Lung (tissue), 12 donors: ENCODE data around the gene NR2C2. TPM values are rescaled to one million over a fixed set of nuclear protein-coding genes. Genes with fewer than 3 reads are reported as not detected.
A peak's percentile ranks its signal among the peaks of the same experiment; 100 is the strongest.

Experiments used
- ATAC-seq: fragments of 200-7000 bp; cut with Tn5 transposase; one replicate; pipeline ENCODE4 v1.9.1; 2020; ENCODE audit warnings: moderate number of reproducible peaks; ENCODE audit not compliant: insufficient read depth, low FRiP score
- DNase-seq, 3 donors: peaks; one replicate each; pipeline ENCODE4 v3.0.0-alpha.2; 2013 to 2017
- H3K27ac ChIP-seq, 2 donors: one replicate each; pipeline ENCODE4 v1.5.1; 2013; ENCODE audit warnings: mild to moderate bottlenecking in 2 of 2, moderate library complexity in 2 of 2, control low read depth in 1 of 2, inconsistent platforms in 1 of 2, low read depth in 1 of 2, low read length in 1 of 2
- H3K27me3 ChIP-seq, 3 donors: one replicate each; pipeline ENCODE4 v1.5.1; 2013; ENCODE audit warnings: low read length in 2 of 3; ENCODE audit not compliant: control insufficient read depth in 3 of 3, insufficient read depth in 3 of 3
- H3K36me3 ChIP-seq, 4 donors: one replicate each; pipeline ENCODE4 v1.5.1; 2013; ENCODE audit warnings: low read length in 4 of 4, mild to moderate bottlenecking in 1 of 4, moderate library complexity in 1 of 4; ENCODE audit not compliant: control insufficient read depth in 4 of 4, insufficient read depth in 4 of 4
- H3K4me1 ChIP-seq, 5 donors: one replicate each; pipeline ENCODE4 v1.5.1; 2013; ENCODE audit warnings: low read length in 5 of 5, mild to moderate bottlenecking in 2 of 5, moderate library complexity in 1 of 5; ENCODE audit not compliant: control insufficient read depth in 5 of 5, insufficient read depth in 5 of 5
- H3K4me3 ChIP-seq: one replicate; pipeline ENCODE4 v1.5.1; 2013; ENCODE audit warnings: mild to moderate bottlenecking, control low read depth, moderate library complexity
- H3K9ac ChIP-seq, 2 donors: one replicate each; pipeline ENCODE4 v1.5.1; 2013; ENCODE audit warnings: low read length in 2 of 2, control low read depth in 1 of 2; ENCODE audit not compliant: insufficient read depth in 1 of 2
- H3K9me3 ChIP-seq, 4 donors: one replicate each; pipeline ENCODE4 v1.5.1; 2013; ENCODE audit warnings: low read length in 3 of 4, mild to moderate bottlenecking in 1 of 4, moderate library complexity in 1 of 4; ENCODE audit not compliant: control insufficient read depth in 4 of 4, insufficient read depth in 3 of 4
- CTCF ChIP-seq: IDR thresholded peaks from 2 replicates; pipeline ENCODE4 v1.5.1; 2012; ENCODE audit warnings: mild to moderate bottlenecking; ENCODE audit errors: control extremely low read depth, extremely low read depth
- WGBS, 2 donors: extraction: QIAGEN DNeasy Blood & Tissue Kit; methylation state at CpG; one replicate each; pipeline ENCODE4 v1.1.7; 2013; 5-methylcytosine and 5-hydroxymethylcytosine counted together
- polyA plus RNA-seq, 2 donors: library from polyadenylated mRNA; stranded (reverse); fragments of 200-250 nt; gene quantifications; one replicate each; pipeline ENCODE4 v1.2.1, GENCODE V29; 2013
- total RNA-seq, 2 donors: library from RNA; depleted of rRNA in 1 of 2; stranded (reverse); fragments of >200 nt in 1 of 2; gene quantifications; one replicate each; pipeline ENCODE4 v1.2.1, GENCODE V29; 2014 to 2021
- donor health status: control.
- donor health status: control.
- donor health status: Bipolar disorder and iron deficiency.
- donor health status: healthy.
- donor health status: DM: yes; HTN: yes; CAD: no.

The NR2C2 gene
- total and polyA plus RNA-seq, 4 donors, result 9.2 to 71.0 (median 24.8) TPM

- H3K9ac ChIP-seq, result peak overlapping the region in 1 of 2 donors; percentile 96
- H3K9me3 ChIP-seq, result no peaks in the 10 kb centered on the region
- TF ChIP-seq CTCF, result no peak
- H3K4me3 ChIP-seq, result no peak overlapping the region
- WGBS, 2 donors, result 51 to 63% methylated on average over 2 of the region's 2 CpGs
- DNase-seq (peak in 2 of 3 donors; percentile 6 to 34), ATAC-seq (no peak)
- H3K27me3 ChIP-seq, result no peaks in the 10 kb centered on the region
- H3K36me3 ChIP-seq, result peaks cover 0 to 8% (median 6%) of the 10 kb centered on the region in 4 donors
- H3K4me1 ChIP-seq, result peaks cover 3 to 34% (median 7%) of the 10 kb centered on the region in 5 donors
- no peak overlapping the region for H3K27ac ChIP-seq
These were observed 2.9 kb downstream of the NR2C2 start for GRCh38 chr3:14950274-14950673.

GRCh38 chr3:14957153-14957552, 9.8 kb downstream of the NR2C2 start:
- Histone ChIP-seq H3K4me1 (peaks cover 0 to 18% (median 3%) of the 10 kb centered on the region in 5 donors), H3K27me3 (no peaks in the 10 kb centered on the region), H3K36me3 (peaks cover 0 to 4% (median 0%) of the 10 kb centered on the region in 4 donors), H3K9me3 (no peaks in the 10 kb centered on the region), H3K9ac (no peak overlapping the region), H3K27ac (no peak overlapping the region), H3K4me3 (no peak overlapping the region)
- no peak for TF ChIP-seq CTCF
- 95 to 100% methylated on average over 1 of the region's 1 CpG for WGBS, 2 donors
- DNase-seq (no peak), ATAC-seq (no peak)

- ATAC-seq, result no peak
- no peak overlapping the region for H3K9ac ChIP-seq
- H3K4me1 ChIP-seq, result peaks cover 0 to 18% (median 0%) of the 10 kb centered on the region in 5 donors
- H3K4me3 ChIP-seq, result no peak overlapping the region
- TF ChIP-seq CTCF, result no peak
- no peaks in the 10 kb centered on the region for H3K27me3 ChIP-seq
- WGBS, 2 donors, result 32 to 41% methylated on average over 1 of the region's 1 CpG
- H3K27ac ChIP-seq, result no peak overlapping the region
- H3K9me3 ChIP-seq, result no peaks in the 10 kb centered on the region
- DNase-seq, result no peak
- peaks cover 0 to 4% (median 0%) of the 10 kb centered on the region in 4 donors for H3K36me3 ChIP-seq
These were observed 10.5 kb downstream of the NR2C2 start for GRCh38 chr3:14957925-14958324.

- Histone ChIP-seq H3K27ac (no peak overlapping the region), H3K4me3 (no peak overlapping the region), H3K9me3 (no peaks in the 10 kb centered on the region), H3K4me1 (peaks cover 0 to 18% (median 0%) of the 10 kb centered on the region in 5 donors), H3K9ac (no peak overlapping the region), H3K36me3 (peaks cover 0 to 4% (median 0%) of the 10 kb centered on the region in 4 donors), H3K27me3 (no peaks in the 10 kb centered on the region)
- ATAC-seq (no peak), DNase-seq (peak in 1 of 3 donors; percentile 34)
- TF ChIP-seq CTCF, result no peak
- WGBS, 2 donors, result 31 to 40% methylated on average over 2 of the region's 2 CpGs
These were observed 12.1 kb downstream of the NR2C2 start for GRCh38 chr3:14959359-14959943.
